Measurements from ENCODE around the gene HIP1R.

- TF ChIP-seq ZBTB7A (tag by site-specific recombination; IDR thresholded peaks at IDR 0.05; ENCODE audit: low read depth) (no peak), CTCF (tag by site-specific recombination; IDR thresholded peaks at IDR 0.05) (peak; percentile 70), ZNF530 (tag by site-specific recombination; IDR thresholded peaks at IDR 0.05; ENCODE audit: low read depth) (no peak), YY1 (tag by site-specific recombination; IDR thresholded peaks at IDR 0.05) (no peak), REST (tag by site-specific recombination; IDR thresholded peaks at IDR 0.05) (no peak), ZEB2 (tag by site-specific recombination; IDR thresholded peaks at IDR 0.05) (no peak), ZNF10 (tag by site-specific recombination; IDR thresholded peaks at IDR 0.05) (no peak), SALL2 (tag by site-specific recombination; IDR thresholded peaks at IDR 0.05; ENCODE audit: borderline replicate concordance) (no peak)
Observed at GRCh38 chr12:122880668-122881067, 45.4 kb downstream of the HIP1R start.

Measured in HEK293 (cell line).